Uterus (tissue), 2 donors: ENCODE data around the gene STT3B.

Source experiments
- CTCF ChIP-seq, 4 experiments: fragments of 200-600 bp in 2 of 4; fragments of 450-650 bp in 2 of 4; sonication (generic) in 2 of 4; IDR thresholded peaks; one replicate each; pipeline ENCODE4 v1.5.1; 2016 to 2019; ENCODE audit warnings: antibody characterized with exemption in 4 of 4, mild to moderate bottlenecking in 2 of 4, moderate library complexity in 1 of 4
- POLR2A ChIP-seq, 2 donors: fragments of 450-650 bp; IDR thresholded peaks; one replicate each; pipeline ENCODE4 v1.6.1; 2016; ENCODE audit warnings: antibody characterized with exemption in 2 of 2, mild to moderate bottlenecking in 1 of 2, moderate library complexity in 1 of 2

GRCh38 chr3:31509147-31509728 lies 23.5 kb upstream of the STT3B start:
- no peak for TF ChIP-seq CTCF (IDR thresholded peaks at IDR 0.05)
- no peak for TF ChIP-seq POLR2A (IDR thresholded peaks at IDR 0.05)
